OCI-LY1 (cell line): ENCODE data around the gene MYL9.

ENCODE experiments used
- CTCF ChIP-seq: fragments of 200-600 bp; sonication (generic), shearing (Covaris generic); IDR thresholded peaks from 2 replicates; pipeline ENCODE4 v1.5.1; 2017; ENCODE audit warnings: mild to moderate bottlenecking, antibody characterized with exemption, low read length, moderate library complexity, mixed read lengths
- EZH2 ChIP-seq: fragments of 200-600 bp; sonication (generic), shearing (Covaris generic); IDR thresholded peaks from 2 replicates; pipeline ENCODE4 v1.8.0; 2017; ENCODE audit warnings: borderline replicate concordance, mixed run types, mild to moderate bottlenecking, antibody characterized with exemption, low read length, moderate library complexity, mixed read lengths

- TF ChIP-seq EZH2 (no peak), CTCF (peak; percentile 10; the same call in 1 of the 2 replicates)
Measured at GRCh38 chr20:36504295-36504694, 37.0 kb upstream of the MYL9 start.
